GM12892 (cell line): Measurements from ENCODE around the gene CYP4F2.
"Not testable (repeated sequence)": the region's sequence is repeated elsewhere in the genome, so short reads cannot be mapped to it uniquely, and the experiment has no call there.

ENCODE experiments used
- DNase-seq: peaks from one replicate; pipeline ENCODE4 v3.0.0; 2011; ENCODE audit not compliant: insufficient read length
- FAIRE-seq: peaks from 2 replicates; lab custom pipeline; 2011; peaks lifted over from hg19 to GRCh38; lab: Jason Lieb, UNC
- POLR2A ChIP-seq: IDR thresholded peaks from 2 replicates; pipeline ENCODE4 v1.6.1; 2011; ENCODE audit warnings: low read depth, low read length, control low read depth
- POLR2AphosphoS5 ChIP-seq: IDR thresholded peaks from 2 replicates; pipeline ENCODE4 v1.6.1; 2011; ENCODE audit warnings: low read depth, low read length, control low read depth
- TAF1 ChIP-seq: IDR thresholded peaks from 2 replicates; pipeline ENCODE4 v1.6.1; 2011; ENCODE audit warnings: low read depth, mild to moderate bottlenecking, control low read depth, low read length, borderline replicate concordance

CYP4F2 gene

DNA sequence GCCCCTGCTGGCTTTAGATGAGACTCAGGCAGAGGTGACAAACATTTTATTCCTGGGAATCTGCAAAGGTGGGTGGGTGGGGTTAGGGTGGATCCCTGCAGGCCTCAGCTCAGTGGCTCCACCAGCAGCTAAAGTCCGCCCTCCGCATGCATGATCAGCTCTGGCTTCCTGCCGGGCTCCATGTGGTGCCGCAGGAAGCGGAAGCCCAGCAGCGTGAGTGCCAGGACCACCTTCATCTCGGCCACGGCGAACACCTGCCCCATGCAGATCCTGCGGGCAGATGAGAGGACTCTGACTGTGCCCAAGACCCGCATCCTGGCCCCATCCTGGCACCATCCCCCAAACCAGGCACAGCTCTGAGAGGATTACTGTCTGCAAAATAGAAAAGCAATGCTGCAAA lies 26.3 kb downstream of the CYP4F2 start:
- DNase-seq (no peak), FAIRE-seq (no peak)
- TF ChIP-seq TAF1 (no peak), POLR2AphosphoS5 (no peak), POLR2A (no peak)

DNA sequence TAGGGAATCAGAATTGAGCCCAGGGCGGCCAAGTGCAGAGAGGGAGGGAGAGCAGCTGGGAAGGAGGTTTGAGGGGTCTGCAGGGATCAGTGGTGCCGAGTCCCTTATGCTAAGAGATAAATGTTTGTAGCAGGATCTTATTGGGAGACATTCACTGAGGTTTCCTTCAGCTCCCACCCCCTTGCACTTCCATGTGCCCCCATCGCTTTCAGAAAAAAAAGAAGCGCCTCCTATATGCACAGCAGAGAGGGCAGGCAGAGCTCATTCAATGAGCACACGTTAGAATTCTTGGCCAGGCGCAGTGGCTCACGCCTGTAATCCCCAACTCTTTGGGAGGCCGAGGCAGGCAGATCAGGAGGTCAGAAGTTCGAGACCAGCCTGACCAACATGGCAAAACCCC lies 28.0 kb downstream of the CYP4F2 start:
- no peak for FAIRE-seq
- TF ChIP-seq POLR2A = no peak
- no peak for TF ChIP-seq POLR2AphosphoS5
- no peak for TF ChIP-seq TAF1
- DNase-seq = no peak

GRCh38 chr19:15869109-15869555 lies 28.7 kb downstream of the CYP4F2 start:
- TF ChIP-seq POLR2AphosphoS5 (no peak), POLR2A (no peak)
- FAIRE-seq = peak; percentile 44
- no peak for DNase-seq

DNA sequence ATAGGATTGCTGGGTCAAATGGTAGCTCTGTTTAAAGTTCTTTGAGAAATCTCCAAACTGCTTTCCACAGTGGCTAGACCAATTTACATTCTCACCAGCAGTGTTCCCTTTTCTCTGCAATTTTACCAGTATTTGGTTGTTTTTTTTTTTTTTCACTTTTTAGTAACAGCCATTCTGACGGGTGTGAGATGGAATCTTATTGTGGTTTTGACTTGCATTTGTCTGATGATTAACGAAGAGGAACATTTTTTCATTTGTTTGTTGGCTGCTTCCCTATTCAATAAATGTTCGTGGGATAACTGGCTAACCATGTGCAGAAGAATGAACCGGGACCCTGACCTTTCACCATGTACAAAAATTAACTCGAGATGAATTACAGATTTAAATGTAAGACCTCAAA lies 31.2 kb downstream of the CYP4F2 start:
- DNase-seq (no peak), FAIRE-seq (no peak)
- no peak for TF ChIP-seq TAF1
- TF ChIP-seq POLR2AphosphoS5 = no peak
- no peak for TF ChIP-seq POLR2A

DNA sequence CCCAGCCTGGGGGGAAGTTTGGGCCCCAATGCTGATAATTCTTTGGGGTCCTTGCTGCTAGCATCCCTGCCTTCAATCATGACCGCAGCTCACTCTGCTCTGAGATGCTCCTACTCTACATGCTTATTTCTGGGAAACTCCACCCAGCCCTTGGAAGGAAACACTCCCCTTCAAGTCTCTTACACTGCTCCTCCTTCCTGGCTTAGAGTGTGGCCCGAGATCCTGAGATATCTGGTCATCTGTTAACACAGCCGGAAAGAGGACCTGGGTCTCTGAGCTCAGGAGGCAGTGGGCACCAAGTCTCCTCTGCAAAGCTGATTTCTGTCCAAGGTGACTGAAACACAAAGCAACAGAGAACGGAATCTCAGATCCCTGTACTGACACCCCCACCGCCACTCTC lies 33.0 kb downstream of the CYP4F2 start:
- TF ChIP-seq TAF1 (no peak), POLR2AphosphoS5 (no peak)
- FAIRE-seq (no peak), DNase-seq (no peak)

DNA sequence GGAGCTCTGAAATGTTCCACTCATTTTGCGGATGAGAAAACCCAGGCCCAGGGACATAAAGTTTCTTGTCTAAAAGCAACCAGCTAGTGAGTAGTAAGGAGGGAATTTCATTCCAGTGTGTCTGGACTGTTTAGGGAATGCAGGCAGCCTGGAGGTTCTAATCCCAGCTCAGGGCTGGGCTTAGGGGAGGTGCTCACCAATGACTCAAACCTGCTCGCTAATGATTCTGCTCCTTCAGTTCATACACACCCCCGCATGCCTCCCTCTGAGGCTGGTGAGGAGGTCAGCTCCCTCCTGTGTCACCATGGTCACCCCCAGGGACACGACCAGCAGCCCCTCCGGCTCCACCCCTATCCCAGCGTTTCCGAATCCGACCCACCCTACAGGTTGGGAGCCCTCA lies 34.6 kb downstream of the CYP4F2 start:
- no peak for TF ChIP-seq POLR2AphosphoS5
- no peak for TF ChIP-seq TAF1
- no peak for TF ChIP-seq POLR2A
- FAIRE-seq (no peak), DNase-seq (no peak)

DNA sequence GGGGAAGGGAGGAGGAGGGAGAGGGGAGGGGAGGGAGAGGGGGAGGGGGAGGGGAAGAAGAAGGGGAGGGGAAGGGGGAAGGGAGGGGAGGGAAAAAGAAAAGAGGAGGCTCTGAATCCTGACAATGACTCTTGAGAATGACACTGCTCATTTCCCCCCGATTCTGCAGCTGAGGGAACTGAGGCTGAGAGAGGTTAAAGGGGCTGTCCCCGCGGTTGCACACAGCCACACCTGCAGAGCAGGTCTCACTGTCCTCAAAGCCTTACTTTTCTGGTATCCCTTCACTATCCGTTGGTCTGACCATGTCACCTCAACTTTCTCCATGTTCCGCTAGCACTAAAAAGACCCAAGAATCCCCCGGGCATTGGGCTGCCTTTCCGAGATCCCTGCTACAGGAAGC lies 35.4 kb downstream of the CYP4F2 start:
- DNase-seq (no peak), FAIRE-seq (no peak)
- TF ChIP-seq POLR2A (no peak), TAF1 (no peak), POLR2AphosphoS5 (no peak)

DNA sequence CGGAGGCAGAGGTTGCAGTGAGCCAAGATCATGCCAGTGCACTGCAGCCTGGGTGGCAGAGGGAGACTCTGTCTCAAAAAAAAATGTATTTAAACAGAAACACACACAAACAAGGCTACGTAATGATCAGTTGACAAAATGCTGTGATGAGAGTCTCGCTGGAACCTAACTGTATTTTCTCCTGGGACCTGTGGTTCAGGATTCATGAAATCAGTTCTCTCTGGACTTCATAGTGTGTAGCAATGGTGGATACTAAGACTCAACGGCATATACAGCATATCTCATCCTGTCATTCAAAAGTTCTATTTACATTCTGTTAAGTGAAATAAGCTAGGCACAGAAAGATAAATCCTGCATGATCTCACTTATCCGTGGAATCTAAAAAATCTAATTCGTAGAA lies 37.4 kb downstream of the CYP4F2 start:
- TF ChIP-seq POLR2AphosphoS5 (no peak), TAF1 (no peak), POLR2A (no peak)
- FAIRE-seq (no peak), DNase-seq (no peak)

GRCh38 chr19:15859187-15859586 lies 38.7 kb downstream of the CYP4F2 start:
- TF ChIP-seq POLR2A (no peak), POLR2AphosphoS5 (no peak), TAF1 (no peak)
- DNase-seq (no peak), FAIRE-seq (no peak)

DNA sequence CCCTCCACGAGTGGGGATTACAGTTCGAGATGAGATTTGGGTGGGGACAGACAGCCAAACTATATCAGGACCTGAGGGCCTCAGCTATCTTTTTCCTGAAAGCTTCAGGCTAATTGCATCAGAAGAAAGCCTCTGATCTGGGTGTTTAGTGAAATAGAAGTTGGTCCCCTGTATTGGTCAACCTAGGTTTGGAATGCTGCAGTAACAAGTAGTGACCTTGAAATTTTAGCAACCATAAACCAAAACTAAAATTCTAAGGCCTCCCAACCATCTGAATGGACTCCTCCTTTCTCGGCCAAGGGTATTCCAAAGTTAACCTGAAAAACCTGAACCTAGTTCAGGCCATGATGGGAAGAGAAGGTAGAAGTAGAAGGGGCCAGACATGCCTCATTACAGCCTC lies 47.5 kb downstream of the CYP4F2 start:
- FAIRE-seq = no peak
- TF ChIP-seq TAF1 = no peak
- TF ChIP-seq POLR2AphosphoS5 = no peak
- TF ChIP-seq POLR2A = no peak
- no peak for DNase-seq

DNA sequence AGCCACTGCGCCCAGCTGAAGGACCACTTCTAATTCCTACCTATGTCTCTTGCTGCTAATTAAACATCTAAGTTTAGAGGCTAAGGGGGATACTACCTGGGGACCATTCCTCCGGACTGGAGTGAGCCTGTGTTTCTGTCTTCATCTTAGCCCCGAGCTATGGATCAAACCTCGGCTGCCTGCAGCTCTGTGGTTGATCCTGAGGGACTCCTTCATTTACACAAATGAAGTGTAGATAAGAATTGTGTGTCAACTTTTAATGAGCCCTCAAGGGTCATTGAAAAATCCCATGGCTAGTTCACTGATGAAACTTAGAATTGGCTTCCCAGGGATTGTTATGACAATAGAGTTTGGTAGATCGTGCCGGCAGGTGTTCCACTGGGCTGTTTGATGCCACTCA lies 51.0 kb downstream of the CYP4F2 start:
- FAIRE-seq = no peak
- no peak for DNase-seq
- TF ChIP-seq POLR2AphosphoS5 = no peak
- TF ChIP-seq POLR2A = no peak
- TF ChIP-seq TAF1 = no peak

DNA sequence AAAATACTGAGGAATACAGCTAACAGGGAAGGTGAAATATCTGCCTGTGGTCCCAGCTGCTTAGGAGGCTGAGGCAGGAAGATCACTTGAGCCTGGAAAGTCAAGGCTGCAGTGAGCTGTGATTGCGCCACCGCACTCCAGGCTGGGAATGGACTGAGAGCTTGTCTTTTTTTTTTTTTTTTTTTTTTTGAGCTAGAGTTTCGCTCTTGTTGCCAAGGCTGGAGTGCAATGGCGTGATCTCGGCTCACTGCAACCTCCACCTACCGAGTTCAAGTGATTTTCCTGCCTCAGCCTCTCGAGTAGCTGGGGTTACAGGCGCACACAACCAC lies 54.0 kb downstream of the CYP4F2 start:
- DNase-seq, FAIRE-seq: not testable (repeated sequence)

- TF ChIP-seq POLR2A (no peak), TAF1 (no peak), POLR2AphosphoS5 (no peak)
- no peak for DNase-seq
- no peak for FAIRE-seq
Measured at GRCh38 chr19:15843203-15843893, 54.5 kb downstream of the CYP4F2 start.
